Measurements from ENCODE around the gene ZNF662.

GRCh38 chr3:42934111-42934510, 28.2 kb downstream of the ZNF662 start:
- TF ChIP-seq CTCF (IDR thresholded peaks at IDR 0.05) (no peak), POLR2A (IDR thresholded peaks at IDR 0.05) (no peak)

Data from Peyer's patch (tissue), 4 donors.